Fibroblast of peridontal ligament (primary cell): Measurements from ENCODE around the gene CTNNA1.
"Not testable (repeated sequence)": the region's sequence is repeated elsewhere in the genome, so short reads cannot be mapped to it uniquely, and the experiment has no call there.

Experiments
- DNase-seq: peaks from one replicate; pipeline ENCODE4 v3.0.0-alpha.2; 2010; ENCODE audit errors: extremely low read depth

The CTNNA1 gene

DNA sequence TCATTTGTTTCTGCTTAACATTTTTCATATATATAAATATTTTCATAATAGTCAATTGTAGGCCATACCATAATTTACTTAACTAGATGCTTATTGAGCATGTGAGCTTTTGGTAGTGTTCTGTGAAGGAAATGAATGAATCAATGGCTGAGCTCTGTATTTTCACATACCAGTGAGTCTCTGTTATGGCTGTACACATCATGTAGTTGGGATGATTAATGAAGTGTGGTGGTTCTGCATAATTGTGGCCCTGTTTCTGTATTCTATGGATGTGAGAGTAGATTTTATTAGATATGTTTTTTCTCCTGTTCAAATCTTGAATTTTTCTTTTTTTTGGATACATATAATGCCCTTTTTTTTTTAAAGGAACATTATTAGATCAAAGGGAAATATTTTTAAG is 56.2 kb downstream of the CTNNA1 start:
- DNase-seq, result no peak

DNA sequence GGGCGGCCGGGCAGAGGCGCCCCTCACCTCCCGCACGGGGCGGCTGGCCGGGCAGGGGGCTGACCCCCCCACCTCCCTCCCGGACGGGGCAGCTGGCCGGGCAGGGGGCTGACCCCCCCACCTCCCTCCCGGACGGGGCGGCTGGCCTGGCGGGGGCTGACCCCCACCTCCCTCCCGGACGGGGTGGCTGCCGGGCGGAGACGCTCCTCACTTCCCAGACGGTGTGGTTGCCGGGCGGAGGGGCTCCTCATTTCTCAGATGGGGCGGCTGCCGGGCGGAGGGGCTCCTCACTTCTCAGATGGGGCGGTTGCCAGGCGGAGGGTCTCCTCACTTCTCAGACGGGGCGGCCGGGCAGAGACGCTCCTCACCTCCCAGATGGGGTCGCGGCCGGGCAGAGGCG is 57.6 kb downstream of the CTNNA1 start:
- not testable (repeated sequence) for DNase-seq

DNA sequence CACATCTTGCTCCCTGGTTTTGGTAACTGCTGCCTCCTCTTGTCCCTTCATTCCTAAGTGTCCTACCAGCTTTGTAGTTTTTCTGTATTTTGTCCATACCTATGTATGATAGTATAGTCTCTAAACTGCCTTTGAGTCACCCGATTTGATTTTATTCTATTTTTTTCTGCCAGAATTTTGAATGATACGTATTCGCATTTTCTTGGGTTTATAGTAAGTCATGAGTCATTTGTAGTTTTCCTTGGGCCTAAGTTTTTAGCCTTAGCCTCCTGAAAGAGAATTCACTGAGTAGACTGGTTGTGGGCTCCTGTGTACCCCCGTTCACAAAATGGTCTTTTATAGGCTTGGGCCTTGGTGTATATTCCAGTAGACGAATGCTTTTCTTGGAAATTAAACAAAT is 62.3 kb downstream of the CTNNA1 start:
- no peak for DNase-seq

DNA sequence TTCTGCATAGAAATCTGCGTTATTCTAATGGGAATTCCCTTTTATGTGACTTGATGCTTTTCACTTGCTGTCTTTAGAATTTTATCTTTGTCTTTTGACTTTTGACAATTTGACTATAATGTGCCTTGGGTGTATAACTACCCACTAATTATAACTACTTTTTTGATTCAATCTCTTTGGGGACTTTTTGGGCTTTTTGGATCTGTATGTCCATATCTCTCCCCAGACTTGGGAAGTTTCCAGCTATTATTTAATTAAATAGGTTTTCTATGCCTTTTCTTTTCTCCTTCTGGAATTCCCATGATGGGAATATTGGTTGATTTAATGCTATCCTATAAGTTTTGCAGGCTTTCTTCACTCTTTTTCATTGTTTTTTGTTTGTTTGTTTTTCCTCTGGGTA is 64.0 kb downstream of the CTNNA1 start:
- DNase-seq, result no peak

DNA sequence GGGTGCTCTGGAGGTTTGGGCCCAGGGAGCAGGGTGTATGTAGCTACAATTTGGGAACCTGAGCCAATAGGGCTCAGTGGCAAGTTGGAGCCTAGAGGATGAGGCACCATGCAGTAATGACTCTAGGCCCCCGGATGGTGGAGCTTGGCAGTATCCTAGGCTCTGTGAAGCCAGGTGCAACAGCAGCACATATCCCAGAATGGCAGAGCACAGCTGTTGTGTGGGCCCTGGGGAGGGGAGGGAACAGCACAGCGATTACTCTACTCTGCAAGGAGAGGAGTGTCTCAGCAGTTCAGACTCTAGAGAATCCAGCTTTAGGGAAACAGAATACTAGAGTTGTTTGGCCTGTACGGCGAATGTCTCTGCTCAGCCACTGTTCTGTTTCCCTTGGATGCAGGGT is 65.9 kb downstream of the CTNNA1 start:
- DNase-seq, result no peak

DNA sequence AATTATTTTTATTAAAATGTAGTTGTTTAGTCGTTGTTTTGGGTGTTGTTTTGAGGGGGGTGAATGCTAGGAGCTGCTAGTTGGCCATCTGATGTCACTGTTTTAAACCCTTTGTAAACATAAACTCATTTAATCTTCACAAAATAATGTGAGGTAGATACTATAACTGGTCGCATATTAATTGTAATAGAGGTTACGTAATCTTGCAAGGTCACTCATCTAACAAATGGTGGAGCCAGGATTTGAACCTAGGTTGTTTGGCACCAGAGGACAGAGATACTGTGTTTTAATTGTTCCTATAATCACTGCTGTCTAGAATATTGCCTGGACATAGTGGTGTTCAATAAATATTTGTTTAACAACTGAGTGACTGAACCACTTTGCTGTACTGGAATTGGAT is 67.5 kb downstream of the CTNNA1 start:
- no peak for DNase-seq

DNA sequence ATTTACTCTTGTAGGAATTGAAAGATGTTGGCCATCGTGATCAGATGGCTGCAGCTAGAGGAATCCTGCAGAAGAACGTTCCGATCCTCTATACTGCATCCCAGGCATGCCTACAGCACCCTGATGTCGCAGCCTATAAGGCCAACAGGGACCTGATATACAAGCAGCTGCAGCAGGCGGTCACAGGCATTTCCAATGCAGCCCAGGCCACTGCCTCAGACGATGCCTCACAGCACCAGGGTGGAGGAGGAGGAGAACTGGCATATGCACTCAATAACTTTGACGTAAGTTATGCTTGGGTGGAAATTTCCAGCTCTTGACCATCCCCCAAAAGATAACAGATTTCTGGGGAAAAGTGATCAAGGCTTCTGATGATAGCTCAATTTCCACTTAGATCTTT is 71.3 kb downstream of the CTNNA1 start:
- DNase-seq, result peak; percentile 22

DNA sequence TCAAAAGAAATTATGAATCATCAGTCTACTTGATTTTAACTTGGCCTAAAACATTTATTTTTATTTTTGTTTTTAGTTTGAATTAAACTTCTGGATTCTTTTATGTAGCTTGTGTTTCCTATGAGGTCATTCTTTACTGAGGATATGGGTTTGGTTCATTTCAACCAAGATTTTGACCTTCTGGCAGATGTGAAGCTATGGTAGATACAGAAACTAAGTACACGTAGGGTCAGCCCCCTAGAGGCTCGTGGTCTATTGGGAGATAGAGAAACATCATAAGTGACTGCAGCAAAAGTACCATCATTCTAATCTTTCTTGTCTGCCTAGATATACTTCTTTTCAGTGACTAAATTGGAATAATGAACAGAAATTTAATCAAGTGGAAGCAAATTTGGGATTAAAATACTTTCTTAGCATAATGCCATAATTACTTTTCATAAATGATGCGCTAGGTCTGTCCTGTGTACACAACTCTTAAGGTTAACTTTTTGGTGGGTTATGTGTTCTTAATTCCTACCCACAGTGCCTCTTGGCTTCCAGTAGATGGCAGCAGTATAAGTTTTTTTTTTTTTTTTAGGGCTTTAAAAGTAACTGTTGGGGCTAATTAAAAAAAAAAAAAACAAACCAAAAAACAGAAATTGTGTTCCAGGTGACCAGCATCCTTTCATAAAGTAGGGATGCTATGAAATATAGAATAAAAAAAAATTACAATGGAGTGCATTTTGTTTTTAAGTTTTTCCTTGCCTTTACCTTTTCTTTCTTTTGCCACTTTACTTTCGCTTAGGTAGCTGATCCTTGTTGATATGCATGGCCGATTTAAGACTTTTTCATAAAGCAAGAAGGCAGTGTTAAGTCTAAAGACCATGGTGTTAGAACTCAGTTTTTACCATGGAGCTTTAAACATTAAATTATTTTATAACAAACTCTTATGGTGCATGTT is 72.0 kb downstream of the CTNNA1 start:
- DNase-seq, result peak; percentile 40

DNA sequence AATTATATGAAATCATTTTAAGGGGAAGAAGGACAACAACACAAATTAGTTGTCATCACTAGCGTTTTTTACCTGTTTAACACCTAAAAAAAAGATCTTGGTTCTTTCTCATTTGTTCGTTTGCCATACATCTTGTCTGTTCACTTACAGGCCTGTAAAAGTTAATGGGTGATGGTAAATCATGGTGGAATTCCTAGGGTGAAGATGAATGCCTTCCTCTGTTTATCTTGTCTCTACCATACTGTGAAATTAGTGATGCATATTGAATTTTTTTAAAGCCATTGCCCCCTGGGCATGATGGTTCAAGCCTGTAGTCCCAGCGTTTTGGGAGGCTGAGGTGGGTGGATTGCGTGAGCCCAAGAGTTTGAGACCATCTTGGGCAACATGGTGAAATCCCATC is 75.3 kb downstream of the CTNNA1 start:
- no peak for DNase-seq

DNA sequence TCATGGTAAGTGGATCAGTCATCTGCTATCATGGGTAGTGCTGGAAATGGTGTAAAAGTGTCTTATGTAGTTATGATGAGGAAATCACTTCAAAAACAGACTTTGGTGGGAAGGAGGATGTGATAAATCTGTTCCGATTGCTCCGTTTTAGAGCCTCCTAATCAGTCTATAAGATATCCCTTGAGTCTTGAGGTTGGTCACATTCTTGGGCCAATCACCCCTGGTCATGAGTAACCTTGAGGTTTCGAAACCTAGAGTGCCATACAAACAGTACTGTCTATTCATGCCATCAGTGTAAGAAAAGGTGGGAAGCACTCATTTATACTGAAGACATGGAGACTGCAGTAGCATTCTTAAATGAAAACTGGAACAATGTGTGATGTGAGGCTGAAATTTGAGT is 76.1 kb downstream of the CTNNA1 start:
- DNase-seq, result peak; percentile 27

DNA sequence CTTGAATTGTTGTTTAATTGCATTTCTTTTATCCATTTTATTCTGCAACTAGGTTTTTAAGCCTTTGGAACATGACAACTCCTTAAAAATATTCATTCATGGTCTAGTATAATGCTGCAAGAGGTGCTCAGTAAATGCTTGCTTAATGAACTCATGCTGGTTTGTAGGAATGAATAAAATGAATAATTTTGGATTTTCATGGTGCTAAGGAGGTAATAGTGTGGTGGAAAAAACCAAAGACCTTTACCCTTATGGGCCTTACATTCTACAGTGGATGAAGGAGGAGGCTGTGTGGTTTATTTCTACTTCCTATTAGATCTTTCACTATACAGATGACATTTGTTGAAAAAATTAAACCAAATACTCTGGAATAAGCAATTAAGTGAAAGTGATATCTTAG is 78.5 kb downstream of the CTNNA1 start:
- DNase-seq, result peak; percentile 25

DNA sequence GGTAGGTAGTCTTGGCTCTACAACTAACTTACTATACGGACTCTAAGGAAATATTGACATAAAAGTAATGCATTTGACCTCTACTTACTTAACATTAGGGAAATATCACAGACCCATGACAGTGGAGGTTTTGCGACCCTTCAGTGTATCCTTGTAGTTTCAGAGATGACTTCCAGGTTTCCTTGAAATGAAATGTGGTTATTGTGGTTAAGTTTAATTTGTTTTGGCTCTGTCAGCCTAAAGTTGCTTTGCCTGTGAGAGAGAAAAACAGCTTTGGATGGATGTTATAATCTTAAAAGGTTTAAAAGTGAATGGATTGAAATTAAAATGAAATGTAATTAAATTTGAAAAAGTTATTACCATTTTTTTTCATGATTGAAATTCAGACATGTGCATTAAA is 79.0 kb downstream of the CTNNA1 start:
- DNase-seq, result peak; percentile 42

DNA sequence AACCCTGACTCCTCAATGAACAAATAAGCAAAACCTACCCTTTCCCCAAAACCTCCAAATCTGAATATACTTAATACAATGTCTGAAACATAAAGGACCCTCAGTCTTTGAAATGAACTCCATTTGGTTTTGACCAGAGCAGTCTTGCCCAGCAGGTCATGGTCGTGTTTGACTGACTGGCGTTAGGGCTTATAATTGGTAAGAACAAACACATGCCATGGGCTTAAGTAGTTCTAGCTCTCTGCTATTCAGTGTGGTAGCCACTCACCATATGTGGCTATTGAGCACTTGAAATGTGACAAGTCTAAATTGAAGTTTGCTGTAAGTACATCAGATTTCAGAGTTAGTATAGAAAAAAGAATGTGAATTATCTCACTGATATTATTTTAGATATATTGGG is 79.9 kb downstream of the CTNNA1 start:
- DNase-seq, result no peak

DNA sequence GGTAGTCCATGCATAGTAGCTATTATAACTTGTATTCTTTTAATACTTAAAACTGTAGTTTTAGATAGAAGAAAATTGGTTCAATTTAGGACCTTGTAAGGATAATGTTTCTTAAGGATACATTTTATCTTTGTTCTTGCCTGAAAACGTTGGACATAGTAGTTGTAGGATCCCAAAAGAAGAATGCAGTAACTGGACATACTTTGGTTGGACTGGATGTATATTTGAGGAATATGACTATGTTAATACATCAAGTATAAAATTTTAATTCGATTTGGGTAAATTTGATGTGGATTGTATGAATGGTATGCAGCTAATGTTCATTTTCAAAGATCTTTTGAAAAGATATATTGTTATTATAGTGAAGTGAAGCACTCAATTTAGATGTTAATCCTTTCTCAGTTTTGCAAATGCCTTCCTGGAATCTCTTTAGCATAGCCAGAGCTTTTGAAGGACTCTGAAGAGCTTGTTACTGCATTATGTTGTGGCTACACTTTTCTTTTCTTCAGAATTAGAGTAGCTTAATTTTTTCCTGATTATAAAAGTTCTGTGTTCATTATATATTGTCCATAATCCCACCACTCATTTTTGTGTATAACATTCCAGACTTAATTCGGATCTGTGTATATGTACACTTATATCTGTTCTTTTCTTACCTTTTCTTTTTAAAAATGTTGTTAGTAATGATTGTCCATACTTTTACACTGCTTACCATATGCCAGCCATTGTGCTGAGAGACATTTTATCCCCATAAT is 80.7 kb downstream of the CTNNA1 start:
- DNase-seq, result no peak

DNA sequence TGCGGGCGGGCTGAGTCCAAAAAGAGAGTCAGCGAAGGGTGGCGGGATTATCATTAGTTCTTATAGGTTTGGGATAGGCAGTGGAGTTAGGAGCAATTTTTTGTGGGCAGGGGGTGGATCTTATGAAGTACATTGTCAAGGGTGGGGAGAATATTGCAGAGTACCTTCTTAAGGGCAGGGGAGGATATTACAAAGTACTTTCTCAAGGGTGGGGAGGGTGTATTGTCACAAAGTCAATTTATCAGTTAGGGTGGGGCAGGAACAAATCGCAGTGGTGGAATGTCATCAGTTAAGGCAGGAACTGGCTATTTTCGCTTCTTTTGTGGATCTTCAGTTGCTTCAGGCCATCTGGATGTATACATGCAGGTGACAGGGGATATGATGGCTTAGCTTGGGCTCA is 81.6 kb downstream of the CTNNA1 start:
- not testable (repeated sequence) for DNase-seq

DNA sequence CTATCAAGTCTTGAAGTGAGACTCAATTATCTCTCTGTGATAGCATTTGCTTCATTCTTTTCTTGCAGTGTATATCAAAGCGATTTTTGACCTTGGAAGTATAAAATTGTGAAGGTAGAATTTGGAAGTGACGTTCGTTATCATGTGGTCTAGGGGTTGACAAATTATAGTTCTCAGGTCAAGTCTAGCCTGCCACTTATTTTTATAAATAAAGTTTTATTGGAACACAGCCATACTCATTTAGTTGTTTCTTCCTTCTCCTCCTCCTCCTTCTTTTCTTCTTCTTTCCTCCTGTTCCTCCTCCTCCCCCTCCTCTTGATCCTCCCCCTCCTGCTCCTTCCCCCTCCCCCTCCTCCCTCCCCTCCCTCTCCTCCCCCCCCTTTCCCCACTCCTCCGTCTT is 83.9 kb downstream of the CTNNA1 start:
- DNase-seq, result no peak

DNA sequence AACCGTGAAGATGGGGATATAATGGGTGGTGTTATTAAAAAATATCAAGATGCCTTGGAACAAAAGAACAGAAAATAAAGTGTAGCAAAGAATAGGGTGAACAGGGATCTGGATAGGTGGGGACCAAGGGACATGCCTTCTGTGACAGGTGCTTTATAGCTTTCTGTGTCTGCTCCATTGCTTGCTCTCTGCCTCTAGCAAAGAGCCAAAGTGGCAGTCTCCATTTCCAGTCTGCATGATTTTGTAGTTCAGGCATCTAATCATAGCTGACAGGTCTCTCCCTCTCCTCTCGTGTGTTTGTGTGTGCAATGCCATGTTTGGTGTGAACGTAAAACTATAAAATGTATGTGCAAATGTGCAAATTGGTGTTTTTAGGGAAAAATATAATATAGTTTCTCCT is 86.9 kb downstream of the CTNNA1 start:
- no peak for DNase-seq

DNA sequence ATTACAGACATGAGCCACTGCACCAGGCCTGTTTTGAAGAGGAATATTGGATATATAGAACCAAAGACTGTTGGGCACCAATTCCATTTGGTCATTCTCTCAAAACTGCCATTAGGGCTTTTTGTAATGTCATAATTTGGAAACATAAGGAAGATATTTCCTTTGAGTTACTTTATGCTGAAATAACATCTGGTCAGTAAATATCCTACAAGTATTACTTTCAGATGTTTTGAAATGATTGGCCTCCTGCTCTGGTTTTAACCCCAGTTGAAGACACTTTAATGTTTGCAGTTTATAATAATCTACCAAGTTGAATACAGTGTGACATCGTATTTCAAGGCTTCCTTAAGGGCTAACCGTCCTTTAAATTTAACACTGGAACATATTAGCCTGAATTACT is 88.3 kb downstream of the CTNNA1 start:
- DNase-seq, result peak; percentile 47

DNA sequence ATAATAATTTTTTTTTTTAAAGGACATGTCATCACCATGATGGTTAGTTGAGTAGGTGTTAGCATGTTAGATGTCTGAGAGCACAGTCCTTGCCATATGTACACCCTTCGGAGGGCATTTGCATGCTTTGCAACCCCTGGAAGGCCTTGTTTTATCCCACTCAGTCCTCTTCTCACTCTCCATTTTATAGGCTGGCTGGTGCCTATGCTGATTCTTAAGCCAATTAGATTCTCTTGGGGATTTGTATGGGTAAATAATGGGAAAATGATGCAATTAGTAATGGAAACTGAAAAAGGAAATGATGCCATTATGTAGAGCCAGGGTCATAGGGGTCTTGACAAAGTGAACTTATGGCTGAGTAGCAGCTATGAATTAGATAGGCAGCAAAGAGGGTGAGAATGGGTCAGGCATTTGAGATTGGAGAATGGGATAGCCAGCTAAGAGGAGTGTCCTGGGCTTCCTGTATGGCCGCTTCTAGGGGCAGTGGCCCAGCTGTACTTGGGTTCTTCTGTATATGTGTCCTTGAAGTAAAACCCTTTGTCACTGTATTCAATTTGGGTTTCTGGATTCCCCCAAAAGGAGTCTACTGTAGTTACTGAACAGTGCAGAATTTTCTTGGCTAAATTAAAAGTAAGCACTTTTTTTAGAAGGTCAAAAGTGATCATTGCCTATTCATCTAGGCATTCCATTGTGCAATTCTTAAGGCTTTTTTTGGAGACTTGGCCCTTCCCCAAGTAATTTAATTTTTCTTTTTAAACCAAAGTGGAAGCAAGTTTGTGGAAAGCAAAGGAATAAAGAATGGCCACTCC is 90.3 kb downstream of the CTNNA1 start:
- DNase-seq, result peak; percentile 68

DNA sequence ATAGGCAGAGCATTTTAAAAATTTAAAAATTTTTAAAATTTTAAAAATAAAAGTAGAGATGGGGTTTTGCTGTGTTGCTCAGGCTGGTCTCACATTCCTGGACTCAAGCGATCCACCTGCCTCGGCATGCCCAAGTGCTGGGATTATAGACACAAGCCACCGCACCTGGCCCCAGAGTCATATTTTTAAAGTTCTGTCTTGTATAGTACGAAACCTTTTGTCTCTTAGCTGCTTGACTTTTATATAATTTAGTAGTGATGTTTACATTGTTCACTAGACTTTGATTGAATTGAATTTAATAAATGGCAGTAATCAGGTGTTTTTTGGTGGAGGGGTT is 90.9 kb downstream of the CTNNA1 start:
- DNase-seq, result no peak

DNA sequence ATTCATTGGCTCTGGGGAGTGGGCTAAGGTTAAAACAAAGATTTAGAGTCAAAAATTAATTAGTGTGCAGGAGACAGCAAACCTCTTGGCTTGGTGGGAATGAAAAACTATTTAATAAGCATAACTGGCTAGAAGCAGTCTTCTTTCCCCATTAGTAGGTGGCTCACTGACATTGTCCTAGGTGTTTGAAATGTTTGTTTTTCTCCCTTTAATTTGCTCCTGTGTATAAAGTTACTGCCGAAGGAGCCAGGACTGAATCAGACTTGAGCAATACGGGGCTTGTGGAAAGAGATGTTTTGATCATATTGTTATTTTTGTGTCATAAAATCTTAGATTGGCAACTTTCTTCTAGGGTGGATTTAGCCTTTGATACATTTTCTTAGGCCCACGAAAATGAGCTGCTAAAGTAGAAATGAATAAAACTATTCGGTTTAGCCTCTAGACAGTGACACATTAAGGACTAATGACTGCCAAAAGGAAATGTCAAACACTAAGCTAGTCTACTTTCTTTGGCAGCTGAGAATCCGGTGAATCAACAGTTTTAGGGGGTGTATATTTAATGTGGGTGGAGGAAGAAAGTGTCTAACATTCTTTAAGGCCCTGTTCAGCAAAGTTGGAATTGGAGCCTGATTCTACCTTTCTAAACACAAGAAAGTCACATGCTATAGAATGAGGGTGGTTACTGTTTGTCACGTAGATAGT is 91.7 kb downstream of the CTNNA1 start:
- DNase-seq, result peak; percentile 74

DNA sequence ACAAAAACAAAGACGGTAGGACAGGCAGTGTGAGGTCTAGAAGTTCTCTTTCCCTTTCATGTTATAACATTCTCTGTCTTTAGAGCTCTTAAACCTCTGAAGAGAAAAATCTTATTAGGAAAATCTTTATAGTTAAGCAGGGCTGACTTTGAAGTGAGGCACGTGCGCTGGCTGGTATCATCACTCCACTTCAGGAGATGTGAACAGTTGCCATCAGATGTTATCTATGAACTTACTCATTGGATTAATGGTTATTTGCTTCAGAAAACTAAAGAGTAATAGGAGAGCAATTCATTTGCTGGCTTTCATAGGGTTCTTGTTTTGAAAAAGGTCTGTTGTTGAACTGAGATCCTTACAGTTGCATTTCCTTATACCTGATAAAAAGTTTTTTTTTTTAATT is 96.2 kb downstream of the CTNNA1 start:
- DNase-seq, result no peak
